WTC11 (cell line): ENCODE data around the gene ST8SIA1. TPM values are rescaled to one million over a fixed set of nuclear protein-coding genes. Genes with fewer than 3 reads are reported as not detected.

Experiments used
- ATAC-seq: fragments of 200-7000 bp; cut with Tn5 transposase; 2 replicates; pipeline ENCODE4 v1.10.0; 2021; ENCODE audit warnings: mild to moderate bottlenecking, moderate library complexity
- CTCF ChIA-PET: fragments of 300-600 bp; sonication (Branson Sonifier 250); formaldehyde crosslinking; loops from one replicate; lab custom pipeline; 2021; ENCODE audit warnings: antibody characterized with exemption; lab: Charles Lee
- POLR2A ChIA-PET: fragments of 350-600 bp; sonication (Branson Sonifier 250); formaldehyde crosslinking; loops from one replicate; lab custom pipeline; 2021; ENCODE audit warnings: antibody characterized with exemption; lab: Charles Lee
- DNase-seq: peaks from one replicate; pipeline ENCODE4 v3.0.0; 2021; ENCODE audit warnings: low spot score
- H3K27ac Mint-ChIP-seq: 2 replicates; pipeline ENCODE4 v1.8.0; 2021; ENCODE audit warnings: mixed read lengths
- H3K27me3 Mint-ChIP-seq: 2 replicates; pipeline ENCODE4 v1.8.0; 2021; ENCODE audit warnings: low read depth, mild to moderate bottlenecking, moderate library complexity, mixed read lengths
- H3K36me3 Mint-ChIP-seq: 2 replicates; pipeline ENCODE4 v1.8.0; 2021; ENCODE audit warnings: mixed read lengths
- H3K4me1 Mint-ChIP-seq: 2 replicates; pipeline ENCODE4 v1.8.0; 2022; ENCODE audit warnings: mixed read lengths
- H3K4me3 Mint-ChIP-seq: 2 replicates; pipeline ENCODE4 v1.8.0; 2021; ENCODE audit warnings: mild to moderate bottlenecking, moderate library complexity, mixed read lengths
- H3K9me3 Mint-ChIP-seq: 2 replicates; pipeline ENCODE4 v1.8.0; 2021; ENCODE audit warnings: mixed read lengths
- ATF2 ChIP-seq: sonication (generic); formaldehyde crosslinking; IDR thresholded peaks from 2 replicates; pipeline ENCODE4 v1.8.1; 2022; ENCODE audit warnings: low read depth, missing genetic modification reagents, borderline replicate concordance
- CREM ChIP-seq: sonication (generic); formaldehyde crosslinking; IDR thresholded peaks from 2 replicates; pipeline ENCODE4 v1.8.1; 2022; ENCODE audit warnings: mild to moderate bottlenecking, missing genetic modification reagents, moderate library complexity
- ESRRA ChIP-seq: sonication (generic); formaldehyde crosslinking; IDR thresholded peaks from 2 replicates; pipeline ENCODE4 v1.8.1; 2022; ENCODE audit warnings: mild to moderate bottlenecking, missing genetic modification reagents, borderline replicate concordance
- FOXK1 ChIP-seq: sonication (generic); formaldehyde crosslinking; IDR thresholded peaks from 2 replicates; pipeline ENCODE4 v1.8.0; 2022; ENCODE audit warnings: mild to moderate bottlenecking, moderate library complexity, missing genetic modification reagents
- FOXP4 ChIP-seq: sonication (generic); formaldehyde crosslinking; IDR thresholded peaks from 2 replicates; pipeline ENCODE4 v1.8.0; 2022; ENCODE audit warnings: mild to moderate bottlenecking, missing genetic modification reagents
- JUN ChIP-seq: sonication (generic); formaldehyde crosslinking; IDR thresholded peaks from 2 replicates; pipeline ENCODE4 v1.8.0; 2023; ENCODE audit warnings: mild to moderate bottlenecking, missing genetic modification reagents
- PRRX2 ChIP-seq: fragments of 250-450 bp; sonication (Bioruptor Pico); IDR thresholded peaks from 2 replicates; pipeline ENCODE4 v1.8.0; 2021; ENCODE audit warnings: mild to moderate bottlenecking
- SP1 ChIP-seq: sonication (generic); formaldehyde crosslinking; conservative IDR thresholded peaks from 2 replicates; pipeline ENCODE4 v1.8.1; 2022; ENCODE audit warnings: missing genetic modification reagents
- USF2 ChIP-seq: sonication (generic); formaldehyde crosslinking; IDR thresholded peaks from 2 replicates; pipeline ENCODE4 v1.8.1; 2023; ENCODE audit warnings: mild to moderate bottlenecking, missing genetic modification reagents, moderate library complexity
- ZNF263 ChIP-seq: sonication (generic); formaldehyde crosslinking; IDR thresholded peaks from 2 replicates; pipeline ENCODE4 v1.8.1; 2022; ENCODE audit warnings: low read depth, mild to moderate bottlenecking, moderate library complexity, missing genetic modification reagents
- ZNF416 ChIP-seq: fragments of 250-450 bp; sonication (Bioruptor Pico); IDR thresholded peaks from 2 replicates; pipeline ENCODE4 v1.9.0; 2021; ENCODE audit warnings: mild to moderate bottlenecking, inconsistent platforms
- ZNF532 ChIP-seq: fragments of 250-450 bp; sonication (Bioruptor Pico); IDR thresholded peaks from 2 replicates; pipeline ENCODE4 v1.9.0; 2021; ENCODE audit warnings: mild to moderate bottlenecking, borderline replicate concordance
- total RNA-seq: library from RNA; stranded (reverse); gene quantifications from 3 replicates; pipeline ENCODE4 v1.2.3, GENCODE V29; 2021
- TF ChIP-seq, protein P1 (sequence below): sonication (generic); formaldehyde crosslinking; IDR thresholded peaks from 2 replicates; pipeline ENCODE4 v1.8.1; 2022; ENCODE audit warnings: mild to moderate bottlenecking, moderate library complexity, missing genetic modification reagents
- TF ChIP-seq, protein P2 (sequence below): sonication (generic); formaldehyde crosslinking; IDR thresholded peaks from 2 replicates; pipeline ENCODE4 v1.8.1; 2022; ENCODE audit warnings: low read depth, mild to moderate bottlenecking, moderate library complexity, missing genetic modification reagents, borderline replicate concordance
- TF ChIP-seq, protein P3 (sequence below): sonication (generic); formaldehyde crosslinking; IDR thresholded peaks from 2 replicates; pipeline ENCODE4 v1.8.0; 2022; ENCODE audit warnings: missing genetic modification reagents

The ST8SIA1 gene
- total RNA-seq, 1 experiment from 2014 or later: 2.3 TPM

GRCh38 chr12:22217556-22217955 is 117.0 kb downstream of the ST8SIA1 start (continued):
- TF ChIP-seq ZNF532 (no peak), ZNF416 (no peak), USF2 (no peak)
- TF ChIP-seq, protein P1, sequence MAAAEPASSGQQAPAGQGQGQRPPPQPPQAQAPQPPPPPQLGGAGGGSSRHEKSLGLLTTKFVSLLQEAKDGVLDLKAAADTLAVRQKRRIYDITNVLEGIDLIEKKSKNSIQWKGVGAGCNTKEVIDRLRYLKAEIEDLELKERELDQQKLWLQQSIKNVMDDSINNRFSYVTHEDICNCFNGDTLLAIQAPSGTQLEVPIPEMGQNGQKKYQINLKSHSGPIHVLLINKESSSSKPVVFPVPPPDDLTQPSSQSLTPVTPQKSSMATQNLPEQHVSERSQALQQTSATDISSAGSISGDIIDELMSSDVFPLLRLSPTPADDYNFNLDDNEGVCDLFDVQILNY (CRISPR knock-in tag): no peak

DNA sequence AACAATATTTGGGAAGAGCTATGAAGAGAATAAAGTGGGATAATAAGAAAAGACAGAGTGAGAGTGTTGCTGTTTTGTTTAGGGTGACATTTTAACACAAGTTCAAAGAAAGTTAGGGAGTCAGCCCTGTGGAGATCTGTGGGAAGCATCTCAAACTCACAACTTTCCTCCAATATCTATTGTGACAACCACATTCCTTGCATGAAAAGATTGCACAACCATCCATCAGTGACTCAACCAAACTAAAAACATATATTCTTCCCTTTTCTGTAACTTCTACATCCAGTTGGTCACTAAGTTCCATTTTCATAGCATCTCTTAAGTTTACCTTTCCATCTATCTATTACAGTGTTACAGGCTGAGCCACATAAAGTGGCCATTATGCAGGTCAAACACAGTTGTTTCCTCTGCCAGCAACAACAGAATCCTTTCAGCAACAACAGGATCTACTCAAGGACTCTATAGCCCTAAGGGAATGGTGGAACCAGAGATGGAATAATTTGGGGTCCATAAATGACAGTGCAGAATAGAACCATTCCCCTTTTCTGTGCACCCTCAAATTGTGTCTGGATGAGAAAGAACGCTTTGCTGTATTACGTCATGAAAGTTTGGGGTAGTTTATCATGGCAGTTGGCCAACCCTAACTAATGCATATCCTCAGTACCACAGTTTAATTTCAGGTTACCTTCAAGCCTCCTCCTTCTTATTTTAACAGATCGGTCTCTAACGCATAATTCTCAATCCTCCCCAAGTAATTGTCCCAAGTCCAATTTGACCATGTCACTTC is 118.8 kb downstream of the ST8SIA1 start:
- ChIA-PET CTCF (no interaction called here), POLR2A (no interaction called here)
- ATAC-seq (no peak), DNase-seq (no peak)
- H3K4me1 Mint-ChIP-seq: peaks cover 4% of the 10 kb centered on the region
- no peak overlapping the region for H3K27ac Mint-ChIP-seq
- peaks cover 28% of the 10 kb centered on the region for H3K9me3 Mint-ChIP-seq
- no peaks in the 10 kb centered on the region for H3K27me3 Mint-ChIP-seq
- no peak overlapping the region for H3K4me3 Mint-ChIP-seq
- H3K36me3 Mint-ChIP-seq: peaks cover 18% of the 10 kb centered on the region
- TF ChIP-seq FOXP4 (CRISPR knock-in tag) (no peak), SP1 (CRISPR knock-in tag) (no peak), CREM (CRISPR knock-in tag) (no peak), PRRX2 (CRISPR knock-in tag) (no peak), JUN (CRISPR knock-in tag) (no peak), ESRRA (CRISPR knock-in tag) (no peak), ZNF532 (no peak), ZNF263 (no peak), FOXK1 (CRISPR knock-in tag) (no peak), ATF2 (CRISPR knock-in tag) (no peak)
- TF ChIP-seq, protein P2, sequence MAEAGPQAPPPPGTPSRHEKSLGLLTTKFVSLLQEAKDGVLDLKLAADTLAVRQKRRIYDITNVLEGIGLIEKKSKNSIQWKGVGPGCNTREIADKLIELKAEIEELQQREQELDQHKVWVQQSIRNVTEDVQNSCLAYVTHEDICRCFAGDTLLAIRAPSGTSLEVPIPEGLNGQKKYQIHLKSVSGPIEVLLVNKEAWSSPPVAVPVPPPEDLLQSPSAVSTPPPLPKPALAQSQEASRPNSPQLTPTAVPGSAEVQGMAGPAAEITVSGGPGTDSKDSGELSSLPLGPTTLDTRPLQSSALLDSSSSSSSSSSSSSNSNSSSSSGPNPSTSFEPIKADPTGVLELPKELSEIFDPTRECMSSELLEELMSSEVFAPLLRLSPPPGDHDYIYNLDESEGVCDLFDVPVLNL (CRISPR knock-in tag): no peak
- TF ChIP-seq, protein P3, sequence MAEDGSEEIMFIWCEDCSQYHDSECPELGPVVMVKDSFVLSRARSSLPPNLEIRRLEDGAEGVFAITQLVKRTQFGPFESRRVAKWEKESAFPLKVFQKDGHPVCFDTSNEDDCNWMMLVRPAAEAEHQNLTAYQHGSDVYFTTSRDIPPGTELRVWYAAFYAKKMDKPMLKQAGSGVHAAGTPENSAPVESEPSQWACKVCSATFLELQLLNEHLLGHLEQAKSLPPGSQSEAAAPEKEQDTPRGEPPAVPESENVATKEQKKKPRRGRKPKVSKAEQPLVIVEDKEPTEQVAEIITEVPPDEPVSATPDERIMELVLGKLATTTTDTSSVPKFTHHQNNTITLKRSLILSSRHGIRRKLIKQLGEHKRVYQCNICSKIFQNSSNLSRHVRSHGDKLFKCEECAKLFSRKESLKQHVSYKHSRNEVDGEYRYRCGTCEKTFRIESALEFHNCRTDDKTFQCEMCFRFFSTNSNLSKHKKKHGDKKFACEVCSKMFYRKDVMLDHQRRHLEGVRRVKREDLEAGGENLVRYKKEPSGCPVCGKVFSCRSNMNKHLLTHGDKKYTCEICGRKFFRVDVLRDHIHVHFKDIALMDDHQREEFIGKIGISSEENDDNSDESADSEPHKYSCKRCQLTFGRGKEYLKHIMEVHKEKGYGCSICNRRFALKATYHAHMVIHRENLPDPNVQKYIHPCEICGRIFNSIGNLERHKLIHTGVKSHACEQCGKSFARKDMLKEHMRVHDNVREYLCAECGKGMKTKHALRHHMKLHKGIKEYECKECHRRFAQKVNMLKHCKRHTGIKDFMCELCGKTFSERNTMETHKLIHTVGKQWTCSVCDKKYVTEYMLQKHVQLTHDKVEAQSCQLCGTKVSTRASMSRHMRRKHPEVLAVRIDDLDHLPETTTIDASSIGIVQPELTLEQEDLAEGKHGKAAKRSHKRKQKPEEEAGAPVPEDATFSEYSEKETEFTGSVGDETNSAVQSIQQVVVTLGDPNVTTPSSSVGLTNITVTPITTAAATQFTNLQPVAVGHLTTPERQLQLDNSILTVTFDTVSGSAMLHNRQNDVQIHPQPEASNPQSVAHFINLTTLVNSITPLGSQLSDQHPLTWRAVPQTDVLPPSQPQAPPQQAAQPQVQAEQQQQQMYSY (CRISPR knock-in tag): no peak
